B cell (primary cell): ENCODE results near the gene PLPPR5.

ENCODE experiments used
- EZH2 ChIP-seq: IDR thresholded peaks from 2 replicates; pipeline ENCODE4 v1.6.1; 2012; ENCODE audit warnings: borderline replicate concordance, low read depth, mild to moderate bottlenecking, moderate library complexity, low read length; ENCODE audit not compliant: insufficient read depth, poor library complexity, severe bottlenecking
- TF ChIP-seq, protein P1 (sequence below): fragments of 200-600 bp; IDR thresholded peaks from one replicate; pipeline ENCODE4 v1.8.0; 2022; ENCODE audit warnings: antibody characterized with exemption, mild to moderate bottlenecking

DNA sequence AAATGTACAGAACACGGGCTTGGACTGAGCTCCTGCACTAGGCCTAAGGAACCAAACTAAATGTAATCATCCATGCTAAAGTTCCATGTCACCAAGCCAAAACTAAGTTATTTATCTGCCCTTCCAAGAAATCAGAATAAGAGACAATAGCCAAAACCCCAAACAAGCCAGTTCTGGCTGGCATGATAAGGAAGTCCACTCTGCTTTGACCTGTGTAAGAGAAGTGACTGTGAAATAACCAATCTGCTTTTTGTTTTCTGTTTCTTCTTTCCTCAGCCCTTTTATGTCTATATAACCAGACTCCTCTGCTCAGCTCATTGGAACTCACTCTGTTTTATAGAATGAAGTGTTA, 15.1 kb downstream of the PLPPR5 start:
- TF ChIP-seq, protein P1, sequence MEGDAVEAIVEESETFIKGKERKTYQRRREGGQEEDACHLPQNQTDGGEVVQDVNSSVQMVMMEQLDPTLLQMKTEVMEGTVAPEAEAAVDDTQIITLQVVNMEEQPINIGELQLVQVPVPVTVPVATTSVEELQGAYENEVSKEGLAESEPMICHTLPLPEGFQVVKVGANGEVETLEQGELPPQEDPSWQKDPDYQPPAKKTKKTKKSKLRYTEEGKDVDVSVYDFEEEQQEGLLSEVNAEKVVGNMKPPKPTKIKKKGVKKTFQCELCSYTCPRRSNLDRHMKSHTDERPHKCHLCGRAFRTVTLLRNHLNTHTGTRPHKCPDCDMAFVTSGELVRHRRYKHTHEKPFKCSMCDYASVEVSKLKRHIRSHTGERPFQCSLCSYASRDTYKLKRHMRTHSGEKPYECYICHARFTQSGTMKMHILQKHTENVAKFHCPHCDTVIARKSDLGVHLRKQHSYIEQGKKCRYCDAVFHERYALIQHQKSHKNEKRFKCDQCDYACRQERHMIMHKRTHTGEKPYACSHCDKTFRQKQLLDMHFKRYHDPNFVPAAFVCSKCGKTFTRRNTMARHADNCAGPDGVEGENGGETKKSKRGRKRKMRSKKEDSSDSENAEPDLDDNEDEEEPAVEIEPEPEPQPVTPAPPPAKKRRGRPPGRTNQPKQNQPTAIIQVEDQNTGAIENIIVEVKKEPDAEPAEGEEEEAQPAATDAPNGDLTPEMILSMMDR, result no peak
- no peak for TF ChIP-seq EZH2
